UCSD-AML1 (cell line): ENCODE data around the gene ZSCAN1.
A peak's percentile ranks its signal among the peaks of the same experiment; 100 is the strongest.
"Not testable (repeated sequence)": the region's sequence is repeated elsewhere in the genome, so short reads cannot be mapped to it uniquely, and the experiment has no call there.

ENCODE experiments used
- DNase-seq: peaks from one replicate; lab custom pipeline; 2025; ENCODE audit not compliant: unreplicated experiment; lab: John Stamatoyannopoulos, UW

The ZSCAN1 gene

DNA sequence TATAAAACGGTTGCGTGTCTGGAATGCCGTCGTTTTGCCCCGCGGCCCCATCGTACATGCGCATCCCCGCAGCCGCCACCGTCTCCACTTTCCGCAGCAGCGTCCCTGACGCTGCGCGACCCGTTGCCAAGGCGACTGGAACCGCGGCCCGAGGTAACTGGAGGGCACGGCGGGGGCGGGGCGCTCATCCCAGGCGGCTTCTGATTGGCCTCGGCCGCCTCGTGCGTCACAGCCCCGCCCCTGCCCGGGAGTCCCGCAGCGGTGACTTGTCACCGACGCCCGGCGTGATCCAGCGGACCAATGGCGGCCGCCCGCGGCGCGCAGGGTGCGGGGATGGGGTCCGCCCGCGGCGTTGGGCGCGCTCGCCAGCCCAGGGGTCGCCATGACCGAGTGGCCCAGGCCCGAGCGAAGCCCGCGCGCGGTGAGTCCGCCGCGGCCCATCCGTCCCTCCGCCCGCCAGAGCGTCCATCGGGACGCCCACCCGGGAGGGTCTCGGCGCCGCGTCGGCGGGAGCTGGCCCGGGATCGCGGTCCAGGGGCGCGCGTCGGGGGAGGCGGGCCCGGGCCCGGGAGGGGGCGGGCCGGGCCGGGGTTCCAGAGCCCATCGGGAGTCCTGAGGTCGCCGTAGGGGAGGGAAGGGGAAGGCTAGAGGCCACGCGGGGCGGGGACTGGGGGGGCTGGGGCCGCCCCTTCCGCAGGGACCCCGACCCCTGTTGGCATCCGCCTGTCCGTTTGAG is at the start of gene ZSCAN1:
TSS of gene ZSCAN1 (plus strand) at position 285 of the 736 bp plus-strand sequence. CDS start 3,812 bp downstream, outside the sequence.
- DNase-seq, result no peak

- DNase-seq, result no peak
These were observed 41.0 kb upstream of the ZSCAN1 start for GRCh38 chr19:57992841-57993240.

GRCh38 chr19:58000677-58001076 is 33.1 kb upstream of the ZSCAN1 start:
- no peak for DNase-seq

GRCh38 chr19:58001895-58002369 is 31.9 kb upstream of the ZSCAN1 start:
- DNase-seq, result peak; percentile 45

DNA sequence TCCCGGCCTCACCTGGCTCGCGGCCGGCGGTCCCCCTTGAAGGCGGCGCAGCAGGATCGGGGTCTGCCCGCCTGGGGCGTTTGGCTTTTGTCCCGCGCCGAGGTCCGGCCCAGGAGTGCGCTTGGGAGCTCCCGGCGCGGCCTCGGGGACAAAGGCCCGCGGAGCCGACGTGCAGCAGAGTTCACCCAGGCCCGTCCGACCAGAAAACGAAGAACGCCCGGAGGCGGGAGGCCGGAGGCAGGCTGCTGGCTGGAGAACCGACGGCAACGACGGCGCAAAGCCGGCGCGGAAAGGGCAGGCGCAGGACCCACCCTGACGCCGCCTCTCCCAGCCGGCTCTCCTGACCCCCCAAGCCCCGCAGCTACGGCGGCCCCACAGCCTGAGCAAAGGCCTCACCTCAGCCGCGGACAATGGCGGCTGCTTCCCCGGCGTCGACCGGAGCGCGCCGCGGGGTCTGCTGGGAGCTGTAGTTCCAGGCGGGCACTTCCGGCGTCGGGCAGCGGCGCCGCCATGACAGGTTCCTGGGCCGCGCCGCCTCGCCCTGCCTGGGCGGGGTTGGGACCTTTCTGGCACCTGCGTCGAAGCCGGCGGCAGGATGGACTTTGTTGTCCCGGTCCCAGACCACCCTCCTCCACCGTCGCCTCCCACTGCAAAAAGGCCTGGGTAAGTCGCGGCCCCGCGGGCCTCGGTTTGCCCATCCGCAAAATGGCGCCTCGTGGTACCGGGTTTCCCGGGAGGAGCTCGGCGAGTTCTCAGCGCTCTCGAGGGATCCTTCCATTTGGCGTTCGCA is 31.2 kb upstream of the ZSCAN1 start, which contains the start of gene ZNF606:
TSS of gene ZNF606 (minus strand) at position 437 of the 790 bp plus-strand sequence. CDS start 1,501 bp downstream, outside the sequence.
- DNase-seq, result peak; percentile 86

- no peak for DNase-seq
These were observed 30.5 kb upstream of the ZSCAN1 start for GRCh38 chr19:58003174-58003828.

DNA sequence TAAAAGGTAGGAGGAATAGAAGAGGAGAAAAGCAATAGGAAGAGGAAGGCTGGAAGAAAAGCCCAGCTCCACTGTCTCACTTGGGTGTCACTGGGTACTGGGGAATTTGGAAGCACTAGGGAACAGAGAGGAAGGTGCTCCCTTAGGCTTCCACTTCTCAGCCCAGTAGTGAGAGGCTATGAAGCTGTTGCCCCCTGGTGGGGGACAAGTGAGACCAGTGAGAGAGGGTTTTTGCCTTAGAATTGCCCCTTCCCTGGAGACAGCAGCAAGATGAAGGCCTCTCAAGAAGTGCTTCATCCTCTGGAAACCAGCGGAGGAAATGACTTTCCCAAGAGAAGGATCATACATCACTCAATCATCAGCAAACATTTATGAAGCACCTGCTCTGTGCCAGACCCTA is 26.5 kb upstream of the ZSCAN1 start:
- DNase-seq, result no peak

DNA sequence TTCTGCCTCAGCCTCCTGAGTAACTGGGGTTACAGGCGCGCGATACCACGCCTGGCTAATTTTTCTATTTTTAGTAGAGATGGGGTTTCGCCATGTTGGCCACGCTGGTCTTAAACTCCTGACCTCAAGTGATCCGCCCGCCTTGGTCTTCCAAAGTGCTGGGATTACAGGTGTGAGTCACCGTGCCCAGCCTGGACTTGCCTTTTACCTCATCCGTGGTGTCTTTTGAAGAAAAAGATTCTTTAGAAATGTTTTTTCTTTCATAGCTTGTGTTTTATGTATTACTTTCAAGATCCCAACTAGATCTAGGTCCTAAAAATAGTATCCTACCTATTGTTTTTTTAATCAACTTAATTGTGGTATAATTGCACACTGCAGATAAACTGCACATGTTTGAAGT is 24.9 kb upstream of the ZSCAN1 start:
- DNase-seq, result not testable (repeated sequence)

GRCh38 chr19:58009301-58009665 is 24.5 kb upstream of the ZSCAN1 start:
- no peak for DNase-seq

- peak; percentile 54 for DNase-seq
These were observed 24.0 kb upstream of the ZSCAN1 start for GRCh38 chr19:58009666-58010301.

DNA sequence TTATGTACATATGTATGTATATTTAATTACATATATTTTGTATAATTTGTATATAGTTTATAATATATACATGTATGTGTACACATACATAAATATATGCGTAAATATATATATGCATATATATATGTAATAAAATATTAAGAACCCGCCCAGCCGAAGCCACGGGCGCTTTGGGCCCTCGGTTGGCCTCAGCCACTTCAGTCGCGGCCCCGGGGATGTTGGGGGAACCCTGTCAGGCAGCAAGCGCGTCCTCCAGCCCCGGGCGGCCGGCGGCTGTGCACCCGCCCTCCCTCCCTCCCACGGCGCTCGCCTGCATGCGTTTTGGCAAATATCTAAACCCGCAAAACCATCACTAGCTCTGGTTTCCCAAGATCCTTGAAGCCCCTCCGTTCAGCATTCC is 23.3 kb upstream of the ZSCAN1 start:
- no peak for DNase-seq

GRCh38 chr19:58014141-58014540 is 19.7 kb upstream of the ZSCAN1 start:
- no peak for DNase-seq

DNA sequence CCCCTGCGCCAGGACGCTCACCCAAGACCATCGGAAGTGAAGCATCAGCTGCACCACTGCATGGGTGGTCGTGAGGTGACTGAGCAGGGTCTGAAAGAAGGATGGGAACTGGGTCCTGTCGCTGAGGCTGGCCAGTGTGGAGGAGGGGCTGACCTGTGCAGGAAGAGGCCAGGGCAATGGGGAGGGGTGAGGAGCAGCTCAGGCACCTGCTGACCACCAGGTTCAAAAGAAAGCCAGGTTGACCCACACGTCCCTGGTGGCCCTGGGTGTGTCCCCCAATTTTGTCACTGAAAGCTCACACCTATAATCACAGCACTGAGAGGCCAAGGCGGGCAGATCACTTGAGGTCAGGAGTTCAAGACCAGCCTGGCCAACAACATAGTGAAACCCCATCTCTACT is 13.7 kb upstream of the ZSCAN1 start:
- DNase-seq, result no peak

- no peak for DNase-seq
These were observed 12.1 kb upstream of the ZSCAN1 start for GRCh38 chr19:58021541-58022282.

- no peak for DNase-seq
These were observed 11.6 kb upstream of the ZSCAN1 start for GRCh38 chr19:58022283-58022660.

DNA sequence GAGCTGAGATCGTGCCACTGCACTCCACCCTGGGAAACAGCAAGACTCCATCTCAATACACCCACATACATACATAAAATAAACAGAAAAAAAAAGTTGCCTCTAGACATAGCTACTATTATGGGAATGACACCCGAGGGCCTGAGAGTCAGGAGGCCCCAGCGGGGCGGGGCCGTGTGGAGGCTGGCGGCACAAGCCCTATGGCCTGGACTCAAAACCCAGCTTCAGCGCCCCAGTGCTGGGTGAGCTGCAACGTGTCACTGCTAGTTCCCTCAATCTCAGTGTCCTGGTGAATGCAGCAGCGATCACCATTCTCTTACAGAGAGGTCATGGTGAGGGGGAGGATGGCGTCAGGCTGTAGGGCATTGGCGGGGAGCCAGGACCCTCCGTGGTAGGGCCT is 9.2 kb upstream of the ZSCAN1 start:
- no peak for DNase-seq

- DNase-seq, result no peak
These were observed 610 bp downstream of the ZSCAN1 start for GRCh38 chr19:58034477-58034793.

- no peak for DNase-seq
These were observed 2.0 kb downstream of the ZSCAN1 start for GRCh38 chr19:58035863-58036262.

GRCh38 chr19:58037927-58038687 is 4.3 kb downstream of the ZSCAN1 start:
- DNase-seq, result no peak

- DNase-seq, result no peak
These were observed 4.9 kb downstream of the ZSCAN1 start for GRCh38 chr19:58038688-58039204.
